Peyer's patch (tissue), 4 donors: ENCODE data around the gene SBNO1.

ENCODE experiments used
- CTCF ChIP-seq, 6 experiments: fragments of 450-650 bp in 4 of 6; fragments of 200-600 bp in 2 of 6; sonication (generic) in 1 of 6; IDR thresholded peaks; one replicate each; pipeline ENCODE4 v1.5.1; 2017 to 2019; ENCODE audit warnings: antibody characterized with exemption in 6 of 6, mild to moderate bottlenecking in 3 of 6, moderate library complexity in 1 of 6
- POLR2A ChIP-seq, 2 donors: fragments of 450-650 bp; IDR thresholded peaks; one replicate each; pipeline ENCODE4 v1.5.1; 2017; ENCODE audit warnings: antibody characterized with exemption in 2 of 2, mild to moderate bottlenecking in 2 of 2, moderate library complexity in 2 of 2

GRCh38 chr12:123390498-123391426 is 26.1 kb upstream of the SBNO1 start:
- TF ChIP-seq CTCF (IDR thresholded peaks at IDR 0.05): no peak
- no peak for TF ChIP-seq POLR2A (IDR thresholded peaks at IDR 0.05)
